ENCODE data around the gene AIG1. TPM values are rescaled to one million over a fixed set of nuclear protein-coding genes. Genes with fewer than 3 reads are reported as not detected.

AIG1 gene
- total RNA-seq, 8 experiments from 2014 or later, result 21.8 to 73.5 (median 29.5) TPM

DNA sequence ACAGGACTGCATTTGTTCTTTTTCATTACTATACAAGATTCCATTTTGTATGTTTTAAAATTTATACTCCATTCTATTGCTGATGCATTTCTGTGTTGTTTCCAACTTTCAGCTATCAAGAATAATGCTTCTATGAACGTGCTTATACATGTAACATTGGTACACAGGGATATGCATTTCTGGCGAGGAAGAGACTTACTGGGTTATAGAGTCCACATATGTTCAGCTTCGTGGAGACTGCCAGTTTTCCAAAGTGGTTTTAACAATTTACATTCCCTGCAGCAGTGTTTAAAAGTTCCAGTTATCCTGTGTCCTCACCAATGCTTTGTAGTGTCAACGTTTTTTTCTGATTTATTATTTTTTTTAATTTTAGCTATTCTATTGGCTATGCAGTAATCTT is 48.5 kb downstream of the AIG1 start:
- H3K4me3 ChIP-seq, result no peak overlapping the region
- no peaks in the 10 kb centered on the region for H3K4me1 ChIP-seq (replicated peaks in 1 of 2)
- H3K27ac ChIP-seq, result no peak overlapping the region
- in situ Hi-C loops (cut with MboI; ENCODE audit: low pct_unique_long_range_greater_than_20kb in 2 of 9, low sequenced_read_pairs in 9 of 9, unreplicated experiment in 9 of 9), result no loop called here
- WGBS, 10 experiments, result 49 to 100% (median 86%) methylated on average over 1 to 4 of the region's 4 CpGs
- no peak for ATAC-seq (replicated peaks in 6 of 8)

DNA sequence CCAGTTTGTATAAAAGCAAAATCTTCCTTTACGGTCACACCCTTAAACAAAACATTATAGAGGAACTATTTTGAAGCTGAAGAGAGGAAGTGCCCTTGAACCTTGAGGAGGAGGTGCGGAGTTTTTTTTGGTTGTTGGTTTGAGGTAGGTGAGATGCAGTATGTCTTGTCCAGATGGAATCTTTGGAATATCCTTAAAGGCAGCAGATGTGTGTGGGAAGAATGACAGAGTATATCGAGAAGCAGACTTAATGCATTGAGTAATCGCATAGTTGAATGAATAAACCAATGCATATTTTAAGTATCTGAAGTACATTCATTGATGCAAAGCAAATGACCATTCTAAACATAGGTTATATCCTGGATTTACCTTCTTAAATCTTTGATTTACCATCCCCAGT is 49.9 kb downstream of the AIG1 start:
- Histone ChIP-seq H3K4me1 (replicated peaks in 1 of 2) (no peaks in the 10 kb centered on the region), H3K27ac (no peak overlapping the region), H3K4me3 (no peak overlapping the region)
- in situ Hi-C loops (cut with MboI; ENCODE audit: low pct_unique_long_range_greater_than_20kb in 2 of 9, low sequenced_read_pairs in 9 of 9, unreplicated experiment in 9 of 9), result no loop called here
- peak in 3 of 8 experiments; percentile 26 to 36 (median 33) for ATAC-seq (replicated peaks in 6 of 8)
- WGBS, 10 experiments, result 33 to 100% (median 93%) methylated on average over 1 to 4 of the region's 4 CpGs; no CpG with 5 or more reads in 1 of the 10 experiments

DNA sequence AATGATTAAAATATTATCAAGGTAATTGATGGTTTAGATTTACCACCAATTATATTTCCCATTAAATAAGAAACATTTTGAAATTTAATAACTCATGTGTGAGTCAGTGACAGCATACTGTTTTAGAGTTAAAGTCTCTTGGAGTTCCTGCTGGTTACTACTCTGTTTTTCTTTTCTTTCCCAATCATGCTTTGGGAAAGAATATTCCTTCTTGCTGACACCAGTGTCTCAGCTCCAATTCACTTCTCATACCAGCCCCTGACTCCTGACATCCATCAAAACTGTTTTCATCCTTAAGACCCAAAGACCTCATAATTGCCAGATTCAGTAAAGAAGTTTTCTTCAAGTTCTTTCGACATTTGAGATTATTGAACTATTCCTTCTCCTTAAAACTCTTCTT is 50.3 kb downstream of the AIG1 start:
- in situ Hi-C loops (cut with MboI; ENCODE audit: low pct_unique_long_range_greater_than_20kb in 2 of 9, low sequenced_read_pairs in 9 of 9, unreplicated experiment in 9 of 9), result no loop called here
- no peak overlapping the region for H3K4me3 ChIP-seq
- WGBS, 10 experiments, result 80 to 100% (median 98%) methylated on average over 1 of the region's 1 CpG
- no peaks in the 10 kb centered on the region for H3K4me1 ChIP-seq (replicated peaks in 1 of 2)
- H3K27ac ChIP-seq, result no peak overlapping the region
- no peak for ATAC-seq (replicated peaks in 6 of 8)

DNA sequence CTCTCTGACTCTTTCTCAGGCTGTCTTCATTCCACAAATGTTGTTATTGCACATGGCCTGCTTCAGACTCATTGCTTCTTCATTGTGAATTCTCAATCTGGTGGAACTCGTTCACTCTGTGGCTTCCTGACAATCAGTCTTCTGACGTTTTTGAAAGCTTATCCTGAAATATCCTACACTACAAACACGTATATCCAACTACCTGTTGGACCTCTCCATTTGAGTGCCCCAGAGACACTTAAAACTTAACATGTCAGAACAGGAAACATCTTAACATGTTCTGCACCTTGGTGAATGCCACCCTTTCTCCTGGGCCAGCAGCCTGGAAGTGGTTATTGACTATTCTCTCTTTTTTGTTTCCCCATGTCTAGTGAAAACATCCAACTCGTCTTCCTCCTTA is 50.8 kb downstream of the AIG1 start:
- ATAC-seq (replicated peaks in 6 of 8), result no peak
- in situ Hi-C loops (cut with MboI; ENCODE audit: low pct_unique_long_range_greater_than_20kb in 2 of 9, low sequenced_read_pairs in 9 of 9, unreplicated experiment in 9 of 9), result no loop called here
- 64 to 94% (median 82%) methylated on average over 2 to 4 of the region's 4 CpGs for WGBS, 10 experiments

DNA sequence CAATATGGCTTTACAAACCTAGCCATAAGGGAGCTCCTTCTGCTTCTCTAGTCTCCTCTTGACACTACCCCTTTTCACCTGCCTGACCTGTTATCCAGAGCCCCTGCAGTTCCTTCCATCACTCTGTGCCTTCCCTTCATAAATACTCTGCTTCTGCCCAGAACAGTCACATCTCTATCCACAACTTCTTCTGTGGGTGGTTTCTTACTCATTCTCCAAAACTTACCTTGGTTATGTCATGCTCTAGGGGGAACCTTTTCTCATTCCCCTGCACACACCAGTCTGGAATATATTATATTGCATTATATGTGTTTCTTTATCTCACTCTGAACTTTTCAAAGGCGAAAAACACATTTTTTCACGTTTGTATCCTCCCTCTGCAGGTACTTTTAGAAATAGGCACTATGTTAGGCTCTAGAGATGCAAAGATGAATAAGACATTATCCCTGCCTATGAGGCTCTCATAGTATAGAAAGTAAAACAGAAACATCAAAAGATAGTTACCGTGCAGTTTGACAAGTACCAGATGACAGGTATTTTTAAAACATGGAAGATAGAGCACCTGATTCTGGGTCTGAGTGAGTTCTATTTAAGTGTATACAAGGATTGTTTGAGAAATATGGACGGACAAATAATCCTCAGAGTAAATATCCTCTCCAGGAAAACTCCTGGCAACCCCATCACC is 51.5 kb downstream of the AIG1 start:
- H3K27ac ChIP-seq, result no peak overlapping the region
- H3K4me3 ChIP-seq, result no peak overlapping the region
- in situ Hi-C loops (cut with MboI; ENCODE audit: low pct_unique_long_range_greater_than_20kb in 2 of 9, low sequenced_read_pairs in 9 of 9, unreplicated experiment in 9 of 9), result no loop called here
- H3K4me1 ChIP-seq (replicated peaks in 1 of 2), result no peaks in the 10 kb centered on the region
- WGBS, 10 experiments, result 75 to 100% (median 96%) methylated on average over 1 to 4 of the region's 4 CpGs; no CpG with 5 or more reads in 1 of the 10 experiments
- ATAC-seq (replicated peaks in 6 of 8), result no peak

More for the DNA sequence above, 50.8 kb downstream of the AIG1 start:
- no peaks in the 10 kb centered on the region for H3K4me1 ChIP-seq (replicated peaks in 1 of 2)
- H3K4me3 ChIP-seq, result no peak overlapping the region
- H3K27ac ChIP-seq, result no peak overlapping the region

DNA sequence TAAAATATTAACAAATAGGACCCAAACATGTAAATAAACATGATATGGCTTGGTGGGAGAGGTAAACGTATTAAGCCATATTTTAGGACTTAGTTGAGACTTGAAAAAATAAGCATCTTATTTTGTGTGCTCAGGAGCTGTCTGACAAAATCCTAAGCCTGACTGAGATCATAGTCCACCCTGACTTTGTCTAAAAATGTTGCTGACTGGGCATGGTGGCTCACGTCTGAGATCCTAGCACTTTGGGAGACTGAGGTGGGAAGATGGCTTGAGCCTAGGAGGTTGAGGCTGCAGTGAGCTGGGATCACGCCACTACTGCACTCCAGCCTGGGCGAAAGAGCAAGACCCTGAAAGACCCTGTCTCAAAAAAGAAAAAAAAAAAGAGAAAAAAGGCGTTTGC is 52.1 kb downstream of the AIG1 start:
- Histone ChIP-seq H3K27ac (no peak overlapping the region), H3K4me1 (replicated peaks in 1 of 2) (no peaks in the 10 kb centered on the region), H3K4me3 (no peak overlapping the region)
- no peak for ATAC-seq (replicated peaks in 6 of 8)
- WGBS, 10 experiments, result 58 to 100% (median 85%) methylated on average over 1 to 3 of the region's 5 CpGs
- in situ Hi-C loops (cut with MboI; ENCODE audit: low pct_unique_long_range_greater_than_20kb in 2 of 9, low sequenced_read_pairs in 9 of 9, unreplicated experiment in 9 of 9), result no loop called here

DNA sequence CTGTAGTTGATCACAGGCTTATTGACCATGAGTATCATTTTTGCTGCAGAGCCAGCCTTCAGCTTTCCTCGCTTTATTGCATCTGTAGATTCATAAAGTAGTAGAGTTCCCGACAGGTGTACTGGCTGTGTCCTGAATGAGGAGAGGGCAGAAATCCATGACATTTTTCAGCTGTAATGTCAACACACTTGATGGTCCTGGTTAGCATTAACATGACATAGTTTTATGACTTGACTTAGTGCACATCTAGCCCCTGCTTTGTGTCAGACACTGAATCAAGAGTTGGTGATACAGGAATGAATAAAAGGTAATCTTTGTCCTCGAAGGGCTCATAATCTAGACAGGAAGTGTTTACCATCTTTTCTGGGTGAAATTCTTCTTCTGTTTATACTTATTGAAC is 55.0 kb downstream of the AIG1 start:
- Histone ChIP-seq H3K4me1 (replicated peaks in 1 of 2) (no peaks in the 10 kb centered on the region), H3K4me3 (no peak overlapping the region), H3K27ac (no peak overlapping the region)
- in situ Hi-C loops (cut with MboI; ENCODE audit: low pct_unique_long_range_greater_than_20kb in 2 of 9, low sequenced_read_pairs in 9 of 9, unreplicated experiment in 9 of 9), result no loop called here
- 67 to 100% (median 93%) methylated on average over 1 to 3 of the region's 3 CpGs; no CpG with 5 or more reads in 2 of the 10 experiments for WGBS, 10 experiments
- no peak for ATAC-seq (replicated peaks in 6 of 8)

DNA sequence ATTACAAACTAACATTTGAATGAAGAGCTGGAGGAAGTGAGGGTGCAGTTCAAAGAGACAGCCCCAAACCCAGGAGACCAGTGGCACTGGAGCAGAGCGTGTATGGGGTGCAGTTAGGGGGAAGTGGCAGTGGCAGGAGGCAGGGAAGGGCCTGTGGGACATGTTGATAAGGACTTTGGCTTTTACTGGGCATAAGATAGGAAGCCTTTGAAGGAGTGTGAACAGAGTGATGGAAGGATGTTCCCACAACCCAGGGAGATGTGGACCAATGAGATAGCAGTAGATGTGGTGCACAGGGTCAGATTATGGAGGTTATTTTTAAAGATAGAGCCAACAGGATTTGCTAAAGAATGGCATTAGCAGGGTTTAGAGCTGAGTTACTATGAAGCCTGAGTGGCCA is 56.4 kb downstream of the AIG1 start:
- 60 to 100% methylated on average over 1 of the region's 1 CpG; no CpG with 5 or more reads in 8 of the 10 experiments for WGBS, 10 experiments
- ATAC-seq (replicated peaks in 6 of 8), result no peak
- H3K4me1 ChIP-seq (replicated peaks in 1 of 2), result no peaks in the 10 kb centered on the region
- no peak overlapping the region for H3K27ac ChIP-seq
- in situ Hi-C loops (cut with MboI; ENCODE audit: low pct_unique_long_range_greater_than_20kb in 2 of 9, low sequenced_read_pairs in 9 of 9, unreplicated experiment in 9 of 9), result no loop called here
- H3K4me3 ChIP-seq, result no peak overlapping the region

DNA sequence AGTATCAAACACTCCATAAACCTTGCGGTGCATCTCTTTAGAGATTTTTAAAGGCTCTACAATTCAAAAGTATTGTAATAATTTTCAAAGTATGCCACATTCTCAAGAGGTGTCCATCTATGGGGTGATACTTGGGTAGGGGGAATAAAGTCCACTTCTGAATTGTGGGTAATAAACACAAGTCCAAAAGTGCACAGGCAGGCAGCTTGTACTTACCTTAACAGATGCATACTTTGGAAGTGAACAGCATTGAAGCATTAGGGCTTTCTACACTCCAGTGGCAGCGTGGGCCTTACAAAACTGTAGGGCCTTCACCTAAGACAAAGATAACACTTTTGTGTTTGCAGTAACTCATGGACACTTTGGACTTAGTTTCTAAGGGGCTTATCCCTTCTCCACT is 58.6 kb downstream of the AIG1 start:
- ATAC-seq (replicated peaks in 6 of 8), result no peak
- 78 to 100% (median 93%) methylated on average over 1 to 2 of the region's 2 CpGs; no CpG with 5 or more reads in 1 of the 10 experiments for WGBS, 10 experiments
- in situ Hi-C loops (cut with MboI; ENCODE audit: low pct_unique_long_range_greater_than_20kb in 2 of 9, low sequenced_read_pairs in 9 of 9, unreplicated experiment in 9 of 9), result no loop called here
- Histone ChIP-seq H3K4me3 (no peak overlapping the region), H3K4me1 (replicated peaks in 1 of 2) (no peaks in the 10 kb centered on the region), H3K27ac (no peak overlapping the region)

DNA sequence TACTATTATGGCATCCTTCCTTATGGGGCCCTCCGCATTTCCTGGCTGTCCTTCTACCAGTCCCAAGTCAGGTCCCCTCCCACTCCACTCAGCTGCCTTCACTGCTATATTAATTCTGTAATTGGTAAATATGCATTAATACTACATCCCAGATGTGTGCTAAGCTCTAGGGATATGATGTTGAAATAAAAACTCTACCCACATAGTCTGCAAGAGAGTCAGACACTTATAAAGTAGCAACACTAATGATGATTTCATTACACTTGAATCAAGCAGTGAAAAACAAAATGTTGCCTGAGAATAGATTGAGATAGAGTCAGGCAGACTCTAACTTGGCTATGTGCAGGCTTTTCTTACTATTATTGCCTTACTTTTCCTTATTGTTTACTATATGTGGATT is 62.4 kb downstream of the AIG1 start:
- no peak for ATAC-seq (replicated peaks in 6 of 8)
- in situ Hi-C loops (cut with MboI; ENCODE audit: low pct_unique_long_range_greater_than_20kb in 2 of 9, low sequenced_read_pairs in 9 of 9, unreplicated experiment in 9 of 9), result no loop called here
- Histone ChIP-seq H3K4me3 (no peak overlapping the region), H3K4me1 (replicated peaks in 1 of 2) (peaks cover 0 to 3% of the 10 kb centered on the region in 2 donors), H3K27ac (no peak overlapping the region)
- 90 to 100% (median 100%) methylated on average over 1 of the region's 1 CpG; no CpG with 5 or more reads in 6 of the 10 experiments for WGBS, 10 experiments

DNA sequence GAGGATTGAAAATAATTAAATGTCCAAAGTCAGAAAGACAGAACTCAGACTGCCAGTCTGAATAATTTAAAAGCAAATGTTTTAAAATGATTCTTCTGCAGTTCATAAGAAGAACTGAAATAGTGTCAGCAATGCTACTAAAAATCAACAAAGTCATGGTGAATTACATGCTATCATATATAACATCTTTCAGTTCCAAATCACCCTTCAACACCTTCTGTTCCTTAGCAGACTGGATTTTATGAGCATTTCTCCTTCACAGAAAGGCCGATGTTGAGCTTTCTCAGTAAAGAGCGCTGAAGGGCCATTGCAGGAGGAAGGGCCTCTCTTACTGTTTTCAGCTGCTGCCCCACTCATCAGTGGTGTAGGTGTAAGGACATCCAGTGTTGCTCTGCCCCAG is 63.3 kb downstream of the AIG1 start:
- no peak for ATAC-seq (replicated peaks in 6 of 8)
- Histone ChIP-seq H3K4me3 (no peak overlapping the region), H3K4me1 (replicated peaks in 1 of 2) (peaks cover 0 to 3% of the 10 kb centered on the region in 2 donors), H3K27ac (no peak overlapping the region)
- in situ Hi-C loops (cut with MboI; ENCODE audit: low pct_unique_long_range_greater_than_20kb in 2 of 9, low sequenced_read_pairs in 9 of 9, unreplicated experiment in 9 of 9), result no loop called here
- 83 to 100% (median 92%) methylated on average over 1 to 2 of the region's 2 CpGs; no CpG with 5 or more reads in 4 of the 10 experiments for WGBS, 10 experiments

DNA sequence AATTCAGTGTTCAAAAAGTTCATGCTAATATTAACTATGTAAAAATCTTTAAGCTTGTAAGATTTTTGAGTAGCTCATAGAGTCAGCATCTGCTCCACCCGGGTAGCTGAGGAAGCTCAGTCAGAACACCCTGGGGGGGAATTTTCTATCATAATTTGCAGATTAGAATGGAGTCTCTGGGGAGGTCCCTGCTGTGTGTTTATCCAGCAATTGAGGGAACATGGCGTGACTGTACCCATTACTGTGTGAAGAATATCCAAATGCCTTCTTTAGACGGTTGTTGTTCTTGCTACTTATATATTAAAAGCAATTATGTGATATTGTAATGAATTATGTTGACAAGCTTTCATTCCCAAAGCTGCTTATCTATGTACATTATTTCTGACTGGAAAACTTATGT is 64.8 kb downstream of the AIG1 start:
- 17 to 100% (median 82%) methylated on average over 1 to 2 of the region's 3 CpGs; no CpG with 5 or more reads in 6 of the 10 experiments for WGBS, 10 experiments
- ATAC-seq (replicated peaks in 6 of 8), result peak in 7 of 8 experiments; percentile 30 to 99 (median 60)
- Histone ChIP-seq H3K4me1 (replicated peaks in 1 of 2) (peaks cover 0 to 3% of the 10 kb centered on the region in 2 donors), H3K27ac (no peak overlapping the region), H3K4me3 (no peak overlapping the region)
- in situ Hi-C loops (cut with MboI; ENCODE audit: low pct_unique_long_range_greater_than_20kb in 2 of 9, low sequenced_read_pairs in 9 of 9, unreplicated experiment in 9 of 9), result no loop called here

DNA sequence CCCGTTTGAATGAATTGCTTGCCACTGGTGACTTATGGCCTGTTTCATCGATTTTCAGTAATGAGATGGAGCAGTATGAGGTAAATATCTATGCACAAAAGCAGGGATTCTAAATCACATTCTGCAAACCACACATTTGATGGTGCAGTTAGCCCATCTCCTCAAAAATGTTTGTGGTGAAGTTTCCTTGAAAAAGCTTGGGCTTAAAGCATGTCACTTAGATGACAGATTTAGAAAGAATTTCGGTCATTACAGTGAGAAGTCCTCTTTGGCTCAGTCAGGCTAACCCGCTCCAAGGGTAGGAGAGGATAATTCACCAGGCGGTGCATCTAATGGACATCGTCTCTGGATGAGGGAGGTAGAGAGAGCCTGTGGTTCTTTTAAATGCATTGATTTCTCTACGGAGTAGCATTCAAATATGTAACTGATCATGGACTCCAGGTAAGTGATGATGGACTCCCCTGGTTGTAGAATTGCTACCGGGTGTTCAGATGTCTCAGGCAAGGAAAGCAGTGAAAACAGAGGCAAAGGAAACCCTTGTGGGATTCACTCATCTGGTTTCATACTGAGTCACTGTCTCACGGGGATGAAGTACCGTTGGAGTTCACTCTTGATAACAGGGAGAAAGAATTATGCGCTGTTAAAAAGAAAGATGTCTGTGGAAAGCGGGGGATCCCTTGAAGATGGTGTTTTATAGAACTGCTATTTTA is 65.3 kb downstream of the AIG1 start:
- 74 to 97% (median 91%) methylated on average over 3 to 12 of the region's 12 CpGs for WGBS, 10 experiments
- H3K4me1 ChIP-seq (replicated peaks in 1 of 2), result peaks cover 0 to 3% of the 10 kb centered on the region in 2 donors
- no peak overlapping the region for H3K4me3 ChIP-seq
- H3K27ac ChIP-seq, result no peak overlapping the region
- in situ Hi-C loops (cut with MboI; ENCODE audit: low pct_unique_long_range_greater_than_20kb in 2 of 9, low sequenced_read_pairs in 9 of 9, unreplicated experiment in 9 of 9), result no loop called here
- ATAC-seq (replicated peaks in 6 of 8), result peak in 4 of 8 experiments; percentile 21 to 61 (median 43)

All from motor neuron (in vitro differentiated cells).